Stimulated activated CD4-positive, alpha-beta T cell treated with anti-CD3 and anti-CD28 coated beads, Interleukin-12 subunit alpha, Interleukin-12 subunit beta, amount 100 ng/mL, for 4 hours (primary cell): ENCODE results near the gene MCF2L2.
A peak's percentile ranks its signal among the peaks of the same experiment; 100 is the strongest.

Experiments
- DNase-seq: peaks from one replicate; pipeline ENCODE4 v3.0.0-alpha.2; 2020

Gene MCF2L2

GRCh38 chr3:183226333-183226890, 202.0 kb downstream of the MCF2L2 start:
- no peak for DNase-seq

- DNase-seq = no peak
These were observed 204.0 kb downstream of the MCF2L2 start for GRCh38 chr3:183224180-183224970.

- no peak for DNase-seq
These were observed 205.7 kb downstream of the MCF2L2 start for GRCh38 chr3:183222631-183223235.

- DNase-seq = no peak
These were observed 207.6 kb downstream of the MCF2L2 start for GRCh38 chr3:183220828-183221227.

- no peak for DNase-seq
These were observed 209.6 kb downstream of the MCF2L2 start for GRCh38 chr3:183218826-183219225.

- no peak for DNase-seq
These were observed 210.7 kb downstream of the MCF2L2 start for GRCh38 chr3:183217548-183218332.

GRCh38 chr3:183215591-183216202, 212.7 kb downstream of the MCF2L2 start:
- no peak for DNase-seq

- no peak for DNase-seq
These were observed 214.2 kb downstream of the MCF2L2 start for GRCh38 chr3:183214277-183214612.

- no peak for DNase-seq
These were observed 214.8 kb downstream of the MCF2L2 start for GRCh38 chr3:183213415-183214276.

GRCh38 chr3:183212565-183212964, 215.9 kb downstream of the MCF2L2 start:
- no peak for DNase-seq

GRCh38 chr3:183212096-183212495, 216.3 kb downstream of the MCF2L2 start:
- DNase-seq = no peak

GRCh38 chr3:183211352-183211751, 217.1 kb downstream of the MCF2L2 start:
- no peak for DNase-seq

- peak; percentile 41 for DNase-seq
These were observed 217.5 kb downstream of the MCF2L2 start for GRCh38 chr3:183210862-183211341.

- DNase-seq = no peak
These were observed 218.1 kb downstream of the MCF2L2 start for GRCh38 chr3:183210341-183210740.

- no peak for DNase-seq
These were observed 219.6 kb downstream of the MCF2L2 start for GRCh38 chr3:183208800-183209199.

- no peak for DNase-seq
These were observed 220.2 kb downstream of the MCF2L2 start for GRCh38 chr3:183208260-183208659.

GRCh38 chr3:183203670-183204069, 224.7 kb downstream of the MCF2L2 start:
- no peak for DNase-seq

GRCh38 chr3:183202004-183202722, 226.3 kb downstream of the MCF2L2 start:
- no peak for DNase-seq

- DNase-seq = no peak
These were observed 229.5 kb downstream of the MCF2L2 start for GRCh38 chr3:183198939-183199338.

GRCh38 chr3:183197734-183198133, 230.7 kb downstream of the MCF2L2 start:
- DNase-seq = no peak

- no peak for DNase-seq
These were observed 233.2 kb downstream of the MCF2L2 start for GRCh38 chr3:183195266-183195665.
